Gastrocnemius medialis (tissue), 4 donors: Measurements from ENCODE around the gene NRN1. TPM values are rescaled to one million over a fixed set of nuclear protein-coding genes. Genes with fewer than 3 reads are reported as not detected.
"Not testable (repeated sequence)": the region's sequence is repeated elsewhere in the genome, so short reads cannot be mapped to it uniquely, and the experiment has no call there.

Experiments used
- ATAC-seq, 2 donors: fragments of 150-250 bp; one replicate each; pipeline ENCODE4 v1.9.1; 2016
- DNase-seq, 2 donors: peaks; one replicate each; pipeline ENCODE4 v3.0.0-alpha.2; 2019
- H3K27ac ChIP-seq, 4 donors: fragments of 200-600 bp; sonication (generic); 1 replicate in 1 of 4; 2 replicates in 3 of 4; pipeline ENCODE4 v1.5.1; 2016 to 2018; ENCODE audit warnings: mild to moderate bottlenecking in 2 of 4, moderate library complexity in 1 of 4
- H3K27me3 ChIP-seq, 3 donors: fragments of 200-600 bp; sonication (generic) in 2 of 3; 1 replicate in 1 of 3; 2 replicates in 2 of 3; pipeline versions ENCODE4 v1.5.1 to v1.6.0; 2016 to 2019; ENCODE audit warnings: mild to moderate bottlenecking in 1 of 3, moderate library complexity in 1 of 3
- H3K36me3 ChIP-seq, 2 donors: fragments of 200-600 bp; sonication (generic) in 1 of 2; one replicate each; pipeline ENCODE4 v1.5.1; 2017 to 2018
- H3K4me1 ChIP-seq, 2 donors: fragments of 200-600 bp; sonication (generic) in 1 of 2; one replicate each; pipeline ENCODE4 v1.5.1; 2016 to 2017; ENCODE audit warnings: mild to moderate bottlenecking in 2 of 2
- H3K4me3 ChIP-seq, 4 donors: fragments of 200-600 bp; sonication (generic) in 3 of 4; 1 replicate in 1 of 4; 2 replicates in 3 of 4; pipeline ENCODE4 v1.5.1; 2016 to 2019; ENCODE audit warnings: mild to moderate bottlenecking in 2 of 4
- H3K9me3 ChIP-seq, 3 donors: fragments of 200-600 bp; sonication (generic) in 2 of 3; 1 replicate in 1 of 3; 2 replicates in 2 of 3; pipeline ENCODE4 v1.5.1; 2016 to 2019
- POLR2A ChIP-seq, 2 donors: fragments of 450-650 bp; IDR thresholded peaks; one replicate each; pipeline ENCODE4 v1.6.1; 2017; ENCODE audit warnings: antibody characterized with exemption in 2 of 2, mild to moderate bottlenecking in 2 of 2, moderate library complexity in 2 of 2
- in situ Hi-C, 4 donors: fragments of 200-750 bp; cut with MboI; loops; one replicate each; pipeline versions ENCODE4 v1.15.0 to v1.8.0; 2017; ENCODE audit warnings: low sequenced_read_pairs in 4 of 4
- intact Hi-C: fragments of 100-400 bp; cut with DNase I; formaldehyde crosslinking; loops from one replicate; pipeline ENCODE4 v1.15.1; 2023; ENCODE audit warnings: low total_unique reads
- total RNA-seq, 4 donors: library from RNA; depleted of rRNA; stranded (reverse); fragments of >200 nt; gene quantifications; one replicate each; pipeline versions ENCODE4 v1.1.0 to v1.2.3, GENCODE V29; 2016
- TF ChIP-seq, protein P1 (sequence below), 5 experiments: fragments of 450-650 bp in 3 of 5; fragments of 200-600 bp in 2 of 5; sonication (generic) in 2 of 5; IDR thresholded peaks in 4 of 5; conservative IDR thresholded peaks in 1 of 5; 1 replicate in 4 of 5; 2 replicates in 1 of 5; pipeline ENCODE4 v1.5.1; 2016 to 2019; ENCODE audit warnings: antibody characterized with exemption in 5 of 5, mild to moderate bottlenecking in 3 of 5, moderate library complexity in 3 of 5

The NRN1 gene
- total RNA-seq, 4 donors from 2014 or later = 6.4 to 9.9 (median 6.8) TPM

DNA sequence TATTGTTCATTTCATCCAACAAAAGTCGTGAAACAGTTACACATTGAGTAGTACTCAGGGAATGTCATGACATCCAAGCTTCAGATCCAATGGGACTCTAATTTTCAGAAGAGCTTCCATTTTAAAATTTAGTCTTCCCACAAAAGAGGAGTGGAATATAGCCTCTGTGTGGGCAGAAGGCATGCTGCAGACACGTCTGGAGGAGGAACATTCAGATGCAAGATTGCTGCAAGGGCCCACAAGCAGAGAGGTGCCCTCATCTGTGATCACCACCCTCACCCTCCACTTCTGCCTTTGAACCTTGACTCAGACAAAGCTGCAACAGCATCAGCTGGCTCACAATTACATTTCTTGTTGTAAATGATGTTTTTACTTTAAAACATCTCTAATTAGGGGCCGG lies 29.9 kb downstream of the NRN1 start:
- H3K36me3 ChIP-seq = no peaks in the 10 kb centered on the region
- no peak for DNase-seq
- no peak for ATAC-seq
- H3K27me3 ChIP-seq = no peaks in the 10 kb centered on the region
- H3K27ac ChIP-seq = no peak overlapping the region
- H3K4me3 ChIP-seq = no peak overlapping the region
- H3K9me3 ChIP-seq = no peaks in the 10 kb centered on the region
- intact Hi-C loops = no loop called here
- no peak for TF ChIP-seq POLR2A (IDR thresholded peaks at IDR 0.05)
- TF ChIP-seq, protein P1, sequence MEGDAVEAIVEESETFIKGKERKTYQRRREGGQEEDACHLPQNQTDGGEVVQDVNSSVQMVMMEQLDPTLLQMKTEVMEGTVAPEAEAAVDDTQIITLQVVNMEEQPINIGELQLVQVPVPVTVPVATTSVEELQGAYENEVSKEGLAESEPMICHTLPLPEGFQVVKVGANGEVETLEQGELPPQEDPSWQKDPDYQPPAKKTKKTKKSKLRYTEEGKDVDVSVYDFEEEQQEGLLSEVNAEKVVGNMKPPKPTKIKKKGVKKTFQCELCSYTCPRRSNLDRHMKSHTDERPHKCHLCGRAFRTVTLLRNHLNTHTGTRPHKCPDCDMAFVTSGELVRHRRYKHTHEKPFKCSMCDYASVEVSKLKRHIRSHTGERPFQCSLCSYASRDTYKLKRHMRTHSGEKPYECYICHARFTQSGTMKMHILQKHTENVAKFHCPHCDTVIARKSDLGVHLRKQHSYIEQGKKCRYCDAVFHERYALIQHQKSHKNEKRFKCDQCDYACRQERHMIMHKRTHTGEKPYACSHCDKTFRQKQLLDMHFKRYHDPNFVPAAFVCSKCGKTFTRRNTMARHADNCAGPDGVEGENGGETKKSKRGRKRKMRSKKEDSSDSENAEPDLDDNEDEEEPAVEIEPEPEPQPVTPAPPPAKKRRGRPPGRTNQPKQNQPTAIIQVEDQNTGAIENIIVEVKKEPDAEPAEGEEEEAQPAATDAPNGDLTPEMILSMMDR (IDR thresholded peaks at IDR 0.05 in 4 of 5, conservative IDR thresholded peaks at IDR 0.05 in 1 of 5) = no peak
- peaks cover 4 to 8% of the 10 kb centered on the region in 2 donors for H3K4me1 ChIP-seq
- in situ Hi-C loops = loop anchor here in 1 of 4 donors (25.0 kb wide), 1 partner anchor 515 kb away; no protein-coding TSS in a partner anchor

DNA sequence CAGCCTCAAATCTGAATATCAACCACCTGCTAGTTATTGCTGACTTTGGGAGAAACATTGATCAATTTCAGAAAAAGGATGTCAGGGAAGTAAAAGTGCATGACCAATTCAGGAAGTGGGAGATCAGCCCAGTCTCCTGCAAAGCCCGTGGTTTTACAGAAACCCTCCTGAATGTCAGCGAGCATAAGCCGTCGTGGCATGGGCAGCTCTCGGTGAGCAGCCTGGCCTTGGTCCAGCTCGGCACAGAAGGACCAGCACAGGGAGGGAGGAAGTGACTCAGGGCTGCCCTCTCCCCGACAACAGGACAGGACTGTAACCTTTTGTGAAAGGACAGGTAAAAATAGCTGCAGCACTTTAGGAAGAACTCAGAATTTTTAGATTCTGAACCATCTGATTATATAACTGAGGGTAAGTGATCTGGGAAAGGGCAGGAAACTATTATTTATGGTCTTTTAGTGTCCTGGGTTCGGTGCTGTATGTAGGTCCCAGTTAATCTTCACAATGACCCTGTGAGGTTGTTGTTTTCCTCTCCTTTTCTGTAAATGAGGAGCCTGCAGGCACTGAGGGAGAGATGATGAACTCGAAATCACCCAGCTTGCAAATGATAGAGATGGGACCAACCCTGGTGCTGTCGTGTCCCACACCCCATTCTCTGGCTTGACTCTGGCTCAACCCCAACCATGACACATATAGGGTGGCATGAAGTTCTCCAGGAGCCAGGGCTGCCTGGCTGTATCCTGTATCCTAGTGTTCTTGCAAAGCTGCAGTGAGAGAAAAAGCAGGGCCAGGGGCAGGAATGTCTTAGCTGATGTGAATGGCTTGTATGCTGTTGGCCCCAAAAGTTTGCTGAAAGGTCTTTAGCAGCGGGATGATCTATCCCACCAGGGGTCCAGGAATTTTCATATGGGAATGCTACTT lies 37.6 kb downstream of the NRN1 start:
- Histone ChIP-seq H3K9me3 (no peaks in the 10 kb centered on the region), H3K4me3 (no peak overlapping the region), H3K4me1 (peaks cover 0 to 8% of the 10 kb centered on the region in 2 donors), H3K27me3 (no peaks in the 10 kb centered on the region), H3K27ac (no peak overlapping the region), H3K36me3 (no peaks in the 10 kb centered on the region)
- intact Hi-C loops (no loop called here), in situ Hi-C loops (no loop called here)
- DNase-seq (peak; percentile 13 to 27), ATAC-seq (peak; percentile 61 to 62)
- TF ChIP-seq POLR2A (IDR thresholded peaks at IDR 0.05) = no peak
- TF ChIP-seq, protein P1 (IDR thresholded peaks at IDR 0.05 in 4 of 5, conservative IDR thresholded peaks at IDR 0.05 in 1 of 5) = no peak

DNA sequence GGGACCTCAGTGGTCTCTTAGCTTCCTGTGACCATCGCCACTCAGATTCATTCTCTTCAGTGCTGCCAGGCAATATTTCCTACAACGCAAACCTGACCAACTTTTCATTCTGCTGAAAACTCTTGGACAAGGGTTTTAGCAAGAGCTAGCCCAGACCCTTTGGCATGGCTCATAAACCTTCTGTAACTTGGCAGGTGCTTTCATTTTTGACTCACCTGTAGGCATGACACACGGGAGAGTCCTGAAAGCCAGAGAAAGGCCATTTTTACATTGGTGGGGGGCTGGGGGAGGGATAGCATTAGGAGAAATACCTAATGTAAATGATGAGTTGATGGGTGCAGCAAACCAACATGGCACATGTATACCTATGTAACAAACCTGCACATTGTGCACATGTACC lies 38.7 kb downstream of the NRN1 start:
- intact Hi-C loops, ATAC-seq, in situ Hi-C loops: not testable (repeated sequence)

GRCh38 chr6:5967594-5967993 lies 39.1 kb downstream of the NRN1 start:
- intact Hi-C loops (no loop called here), in situ Hi-C loops (no loop called here)
- no peak for TF ChIP-seq POLR2A (IDR thresholded peaks at IDR 0.05)
- TF ChIP-seq, protein P1 (IDR thresholded peaks at IDR 0.05 in 4 of 5, conservative IDR thresholded peaks at IDR 0.05 in 1 of 5) = no peak
- Histone ChIP-seq H3K27ac (no peak overlapping the region), H3K4me3 (no peak overlapping the region), H3K27me3 (no peaks in the 10 kb centered on the region), H3K36me3 (no peaks in the 10 kb centered on the region), H3K9me3 (no peaks in the 10 kb centered on the region), H3K4me1 (peaks cover 0 to 8% of the 10 kb centered on the region in 2 donors)
- DNase-seq (no peak), ATAC-seq (no peak)

More for the DNA sequence above, 38.7 kb downstream of the NRN1 start:
- H3K36me3 ChIP-seq, DNase-seq, H3K27ac ChIP-seq, H3K27me3 ChIP-seq, H3K4me1 ChIP-seq, H3K9me3 ChIP-seq, H3K4me3 ChIP-seq: not testable (repeated sequence)

DNA sequence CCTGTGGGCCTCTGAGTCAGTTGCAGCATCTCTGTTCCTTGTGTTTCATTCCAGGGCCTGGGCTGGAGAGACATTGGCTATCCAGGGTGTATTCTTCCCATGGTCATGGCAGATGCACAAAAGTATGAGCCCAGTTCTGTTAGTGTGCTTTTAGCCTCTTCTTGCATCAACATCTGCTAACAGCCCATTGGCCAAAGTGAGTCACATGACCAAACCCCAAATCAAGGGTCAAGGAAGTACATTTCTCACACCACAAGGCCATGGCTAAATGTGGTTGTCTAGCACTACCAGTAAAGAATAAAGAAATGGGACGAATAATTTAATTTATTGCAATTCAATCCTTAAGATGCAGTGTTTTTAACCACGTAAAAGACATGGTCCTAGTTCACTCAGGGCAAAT lies 43.9 kb downstream of the NRN1 start:
- no peaks in the 10 kb centered on the region for H3K36me3 ChIP-seq
- H3K4me1 ChIP-seq = no peaks in the 10 kb centered on the region
- in situ Hi-C loops = no loop called here
- ATAC-seq (no peak), DNase-seq (no peak)
- H3K9me3 ChIP-seq = no peaks in the 10 kb centered on the region
- H3K27me3 ChIP-seq = no peaks in the 10 kb centered on the region
- TF ChIP-seq POLR2A (IDR thresholded peaks at IDR 0.05) = no peak
- H3K4me3 ChIP-seq = no peak overlapping the region
- intact Hi-C loops = no loop called here
- no peak overlapping the region for H3K27ac ChIP-seq
